Type B pancreatic cell (in vitro differentiated cells): Measurements from ENCODE around the gene UPK1B. TPM values are rescaled to one million over a fixed set of nuclear protein-coding genes. Genes with fewer than 3 reads are reported as not detected.
"Not testable (repeated sequence)": the region's sequence is repeated elsewhere in the genome, so short reads cannot be mapped to it uniquely, and the experiment has no call there.

Experiments used
- DNase-seq: peaks from one replicate; pipeline ENCODE4 v3.0.0; 2021; ENCODE audit warnings: mixed read lengths; ENCODE audit not compliant: unreplicated experiment; ENCODE audit errors: extremely low spot score
- H3K27ac Mint-ChIP-seq: 2 replicates; pipeline ENCODE4 v1.8.0; 2021; ENCODE audit warnings: mild to moderate bottlenecking, mixed read lengths
- H3K27me3 Mint-ChIP-seq: 2 replicates; pipeline ENCODE4 v1.8.0; 2021; ENCODE audit warnings: mixed read lengths
- H3K36me3 Mint-ChIP-seq: 2 replicates; pipeline ENCODE4 v1.8.0; 2021; ENCODE audit warnings: mixed read lengths
- H3K4me1 Mint-ChIP-seq: one replicate; pipeline ENCODE4 v1.8.0; 2021; ENCODE audit warnings: mixed read lengths; ENCODE audit not compliant: unreplicated experiment
- H3K4me3 Mint-ChIP-seq: 2 replicates; pipeline ENCODE4 v1.8.0; 2021; ENCODE audit warnings: mild to moderate bottlenecking, mixed read lengths
- H3K9me3 Mint-ChIP-seq: 2 replicates; pipeline ENCODE4 v1.8.0; 2021; ENCODE audit warnings: mixed read lengths
- CTCF ChIP-seq: fragments of 200-600 bp; sonication (generic); conservative IDR thresholded peaks from 2 replicates; pipeline ENCODE4 v1.5.0; 2021; ENCODE audit warnings: antibody characterized with exemption, mild to moderate bottlenecking
- long read RNA-seq: library from polyadenylated mRNA; unstranded; transcript quantifications from one replicate; pipeline ENCODE4 v2.0.0, GENCODE V29; 2020
- total RNA-seq: library from RNA; stranded (reverse); gene quantifications from 2 replicates; pipeline ENCODE4 v1.2.1, GENCODE V29; 2021; ENCODE audit warnings: low replicate concordance

The UPK1B gene
- total RNA-seq, result 49.2 and 105 TPM in 2 replicates
- long read RNA-seq, transcript UPK1B-201 (8 exons, 2,118 nt), result major isoform, 376 of 491 reads
- long read RNA-seq, partial matches to known transcripts, result 11 of 491 reads
- long read RNA-seq, other reads (novel, unspliced or antisense), result 101 of 491 reads

DNA sequence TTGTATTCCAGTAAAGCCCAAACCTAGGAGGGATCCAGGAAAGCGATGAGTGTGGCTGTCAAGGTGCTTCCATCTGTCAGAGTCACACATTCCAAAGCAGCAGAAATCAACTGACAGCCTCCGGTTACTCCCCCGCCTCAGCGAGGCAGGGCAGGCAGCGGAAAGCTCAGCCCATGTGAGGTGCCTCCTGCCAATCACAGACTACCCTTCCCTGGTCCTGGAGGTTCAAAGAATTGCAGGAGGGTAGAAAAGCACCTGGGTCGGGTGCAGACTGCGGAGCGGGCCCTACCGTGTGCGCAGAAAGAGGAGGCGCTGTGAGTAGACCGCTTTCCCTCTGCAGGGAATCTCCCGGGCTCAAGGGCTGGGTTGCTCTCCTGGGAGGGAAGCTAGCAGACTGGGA, at the start of gene UPK1B:
Gene UPK1B, plus strand, starts transcription at position 274 of the 400 bp plus-strand sequence. CDS start 13,144 bp downstream, outside the sequence.
- Mint-ChIP-seq H3K36me3 (no peaks in the 10 kb centered on the region), H3K27me3 (peaks cover 21% of the 10 kb centered on the region), H3K27ac (peak within 1 kb of the TSS; percentile 63), H3K4me3 (peak within 1 kb of the TSS; percentile 72), H3K9me3 (peaks cover 6% of the 10 kb centered on the region), H3K4me1 (peaks cover 7% of the 10 kb centered on the region)
- no peak for TF ChIP-seq CTCF
- DNase-seq, result no peak

- Mint-ChIP-seq H3K4me3 (no peak overlapping the region), H3K36me3 (no peaks in the 10 kb centered on the region), H3K27me3 (no peaks in the 10 kb centered on the region), H3K9me3 (no peaks in the 10 kb centered on the region), H3K27ac (no peak overlapping the region), H3K4me1 (no peaks in the 10 kb centered on the region)
- no peak for TF ChIP-seq CTCF
- no peak for DNase-seq
These were observed 48.1 kb upstream of the UPK1B start for GRCh38 chr3:119125342-119125741.

- Mint-ChIP-seq H3K27me3 (no peaks in the 10 kb centered on the region), H3K9me3 (no peaks in the 10 kb centered on the region), H3K4me3 (no peak overlapping the region), H3K36me3 (no peaks in the 10 kb centered on the region), H3K4me1 (no peaks in the 10 kb centered on the region), H3K27ac (no peak overlapping the region)
- DNase-seq, result no peak
- no peak for TF ChIP-seq CTCF
These were observed 47.5 kb upstream of the UPK1B start for GRCh38 chr3:119125742-119126504.

GRCh38 chr3:119130291-119130690, 43.1 kb upstream of the UPK1B start:
- peaks cover 13% of the 10 kb centered on the region for H3K27me3 Mint-ChIP-seq
- not testable (repeated sequence) for H3K9me3 Mint-ChIP-seq, H3K4me1 Mint-ChIP-seq, DNase-seq, H3K27ac Mint-ChIP-seq, H3K4me3 Mint-ChIP-seq, H3K36me3 Mint-ChIP-seq

DNA sequence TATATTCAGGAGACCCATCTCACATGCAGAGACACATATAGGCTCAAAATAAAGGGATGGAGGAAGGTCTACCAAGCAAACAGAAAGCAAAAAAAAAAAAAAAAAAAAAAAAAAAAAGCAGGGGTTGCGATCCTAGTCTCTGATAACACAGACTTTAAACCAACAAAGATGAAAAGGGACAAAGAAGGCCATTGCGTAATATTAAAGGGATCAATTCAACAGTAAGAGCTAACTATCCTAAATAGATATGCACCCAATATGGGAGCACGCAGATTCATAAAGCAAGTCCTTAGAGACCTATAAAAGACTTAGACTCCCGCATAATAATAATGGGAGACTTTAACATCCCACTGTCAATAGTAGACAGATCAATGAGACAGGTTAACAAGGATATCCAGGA, 41.1 kb upstream of the UPK1B start:
- H3K4me1 Mint-ChIP-seq, DNase-seq, H3K4me3 Mint-ChIP-seq, H3K9me3 Mint-ChIP-seq, H3K36me3 Mint-ChIP-seq, H3K27ac Mint-ChIP-seq: not testable (repeated sequence)
- H3K27me3 Mint-ChIP-seq, result peaks cover 14% of the 10 kb centered on the region

GRCh38 chr3:119139360-119139759, 34.0 kb upstream of the UPK1B start:
- not testable (repeated sequence) for H3K9me3 Mint-ChIP-seq, H3K27ac Mint-ChIP-seq

GRCh38 chr3:119140466-119140865, 32.9 kb upstream of the UPK1B start:
- no peaks in the 10 kb centered on the region for H3K9me3 Mint-ChIP-seq
- DNase-seq, result no peak
- H3K4me3 Mint-ChIP-seq, result no peak overlapping the region
- H3K27ac Mint-ChIP-seq, result no peak overlapping the region
- TF ChIP-seq CTCF, result no peak
- peaks cover 4% of the 10 kb centered on the region for H3K4me1 Mint-ChIP-seq
- no peaks in the 10 kb centered on the region for H3K27me3 Mint-ChIP-seq
- no peaks in the 10 kb centered on the region for H3K36me3 Mint-ChIP-seq

More at GRCh38 chr3:119139360-119139759, 34.0 kb upstream of the UPK1B start:
- H3K4me1 Mint-ChIP-seq, H3K27me3 Mint-ChIP-seq, H3K4me3 Mint-ChIP-seq, H3K36me3 Mint-ChIP-seq, DNase-seq: not testable (repeated sequence)
